ENCODE data around the gene TPSAB1.
"Not testable (repeated sequence)": the region's sequence is repeated elsewhere in the genome, so short reads cannot be mapped to it uniquely, and the experiment has no call there.

- TF ChIP-seq CTCF (IDR thresholded peaks at IDR 0.05; ENCODE audit: insufficient read depth, low read length); POLR2AphosphoS5 (IDR thresholded peaks at IDR 0.05; ENCODE audit: low read depth); REST (IDR thresholded peaks at IDR 0.05; ENCODE audit: insufficient replicate concordance, low read depth); GABPA (IDR thresholded peaks at IDR 0.05; ENCODE audit: low read depth): not testable (repeated sequence)
Observed at GRCh38 chr16:1269418-1269817, 28.9 kb downstream of the TPSAB1 start.

All from HL-60 (cell line).